GM21390 (cell line): ENCODE data around the gene TBX21.

Source experiments
- ATAC-seq: cut with Tn5 transposase; IDR thresholded peaks from one replicate; pipeline ENCODE4 v1.9.1; 2021; ENCODE audit not compliant: unreplicated experiment

The TBX21 gene

GRCh38 chr17:47697906-47698711 is 34.9 kb upstream of the TBX21 start:
- no peak for ATAC-seq

GRCh38 chr17:47698749-47699535 is 34.1 kb upstream of the TBX21 start:
- no peak for ATAC-seq

- ATAC-seq: no peak
Observed at GRCh38 chr17:47699536-47699840, 33.5 kb upstream of the TBX21 start.

GRCh38 chr17:47700471-47701449 is 32.3 kb upstream of the TBX21 start:
- ATAC-seq: no peak

GRCh38 chr17:47701608-47702007 is 31.4 kb upstream of the TBX21 start:
- no peak for ATAC-seq

GRCh38 chr17:47702391-47702995 is 30.5 kb upstream of the TBX21 start:
- no peak for ATAC-seq

GRCh38 chr17:47703191-47703591 is 29.8 kb upstream of the TBX21 start:
- no peak for ATAC-seq

- no peak for ATAC-seq
Observed at GRCh38 chr17:47703671-47704070, 29.4 kb upstream of the TBX21 start.

- no peak for ATAC-seq
Observed at GRCh38 chr17:47704116-47704515, 28.9 kb upstream of the TBX21 start.

GRCh38 chr17:47704736-47705135 is 28.3 kb upstream of the TBX21 start:
- no peak for ATAC-seq

- ATAC-seq: no peak
Observed at GRCh38 chr17:47705536-47706530, 27.2 kb upstream of the TBX21 start.

GRCh38 chr17:47707056-47707804 is 25.8 kb upstream of the TBX21 start:
- ATAC-seq: no peak

- ATAC-seq: no peak
Observed at GRCh38 chr17:47707884-47708283, 25.2 kb upstream of the TBX21 start.

GRCh38 chr17:47708312-47708863 is 24.6 kb upstream of the TBX21 start:
- no peak for ATAC-seq

GRCh38 chr17:47708864-47709541 is 24.0 kb upstream of the TBX21 start:
- ATAC-seq: no peak

GRCh38 chr17:47709594-47709993 is 23.4 kb upstream of the TBX21 start:
- no peak for ATAC-seq

- ATAC-seq: no peak
Observed at GRCh38 chr17:47711366-47712099, 21.5 kb upstream of the TBX21 start.
